ENCODE measurements around the gene OTUB1.

OTUB1 gene

DNA sequence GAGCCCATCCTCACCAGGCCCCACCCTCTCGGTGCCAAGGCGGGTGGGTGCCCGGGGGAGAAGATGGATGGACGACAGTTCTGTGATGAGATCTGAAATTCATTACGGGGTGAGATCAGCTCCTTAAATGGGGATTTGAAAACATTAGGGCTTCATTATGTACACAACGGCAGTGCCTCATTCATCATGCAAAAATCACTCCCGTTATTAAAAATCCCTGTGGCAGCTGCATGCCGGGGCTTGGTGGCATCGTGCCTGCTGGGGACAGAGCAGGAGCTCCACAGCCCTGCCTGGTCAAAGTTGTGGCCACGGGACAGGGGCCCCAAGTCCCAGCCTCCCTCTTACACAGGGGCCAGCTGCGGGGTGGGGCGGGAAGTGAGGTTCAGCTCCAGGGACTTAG lies 20.2 kb downstream of the OTUB1 start:
- DNase-seq (ENCODE audit: extremely low read depth, insufficient read length) = no peak
- Histone ChIP-seq H3K36me3 (ENCODE audit: control insufficient read depth, insufficient read depth, low read length) (no peaks in the 10 kb centered on the region), H3K4me3 (replicated peaks; ENCODE audit: low read depth, low read length) (no peak overlapping the region), H3K27me3 (replicated peaks; ENCODE audit: control insufficient read depth, insufficient read depth, low read length) (peaks cover 2% of the 10 kb centered on the region; the same call in 1 of the 2 replicates)
- TF ChIP-seq, protein P1, sequence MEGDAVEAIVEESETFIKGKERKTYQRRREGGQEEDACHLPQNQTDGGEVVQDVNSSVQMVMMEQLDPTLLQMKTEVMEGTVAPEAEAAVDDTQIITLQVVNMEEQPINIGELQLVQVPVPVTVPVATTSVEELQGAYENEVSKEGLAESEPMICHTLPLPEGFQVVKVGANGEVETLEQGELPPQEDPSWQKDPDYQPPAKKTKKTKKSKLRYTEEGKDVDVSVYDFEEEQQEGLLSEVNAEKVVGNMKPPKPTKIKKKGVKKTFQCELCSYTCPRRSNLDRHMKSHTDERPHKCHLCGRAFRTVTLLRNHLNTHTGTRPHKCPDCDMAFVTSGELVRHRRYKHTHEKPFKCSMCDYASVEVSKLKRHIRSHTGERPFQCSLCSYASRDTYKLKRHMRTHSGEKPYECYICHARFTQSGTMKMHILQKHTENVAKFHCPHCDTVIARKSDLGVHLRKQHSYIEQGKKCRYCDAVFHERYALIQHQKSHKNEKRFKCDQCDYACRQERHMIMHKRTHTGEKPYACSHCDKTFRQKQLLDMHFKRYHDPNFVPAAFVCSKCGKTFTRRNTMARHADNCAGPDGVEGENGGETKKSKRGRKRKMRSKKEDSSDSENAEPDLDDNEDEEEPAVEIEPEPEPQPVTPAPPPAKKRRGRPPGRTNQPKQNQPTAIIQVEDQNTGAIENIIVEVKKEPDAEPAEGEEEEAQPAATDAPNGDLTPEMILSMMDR (IDR thresholded peaks at IDR 0.05; ENCODE audit: insufficient read depth, low read length, poor library complexity, severe bottlenecking) = no peak

DNA sequence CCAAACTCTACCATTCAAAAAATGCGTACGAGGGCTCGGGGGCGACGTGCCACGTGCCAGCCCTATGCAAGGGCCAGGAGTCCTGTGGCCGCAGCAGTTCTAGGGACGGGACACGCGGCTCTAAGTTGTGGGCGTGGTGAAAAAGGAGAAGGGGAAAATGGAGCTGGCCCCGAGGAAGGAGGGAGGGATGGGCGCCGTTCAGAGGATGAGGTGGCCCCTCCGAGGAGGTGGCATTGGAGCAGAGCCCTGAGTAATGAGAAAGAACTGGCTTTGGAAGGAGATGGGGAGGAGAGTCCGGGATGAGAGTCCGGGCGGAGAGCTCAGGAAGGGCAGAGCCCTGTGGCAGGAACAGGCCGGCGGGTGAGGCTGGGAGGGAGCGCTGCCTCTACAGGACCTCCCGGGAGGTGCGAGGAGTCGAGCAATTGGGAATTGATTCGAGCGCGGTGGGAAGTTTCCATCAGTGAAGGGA lies 21.0 kb downstream of the OTUB1 start:
- H3K27me3 ChIP-seq (replicated peaks; ENCODE audit: control insufficient read depth, insufficient read depth, low read length) = peaks cover 2% of the 10 kb centered on the region; the same call in 1 of the 2 replicates
- H3K4me3 ChIP-seq (replicated peaks; ENCODE audit: low read depth, low read length) = no peak overlapping the region
- no peak for DNase-seq (ENCODE audit: extremely low read depth, insufficient read length)

DNA sequence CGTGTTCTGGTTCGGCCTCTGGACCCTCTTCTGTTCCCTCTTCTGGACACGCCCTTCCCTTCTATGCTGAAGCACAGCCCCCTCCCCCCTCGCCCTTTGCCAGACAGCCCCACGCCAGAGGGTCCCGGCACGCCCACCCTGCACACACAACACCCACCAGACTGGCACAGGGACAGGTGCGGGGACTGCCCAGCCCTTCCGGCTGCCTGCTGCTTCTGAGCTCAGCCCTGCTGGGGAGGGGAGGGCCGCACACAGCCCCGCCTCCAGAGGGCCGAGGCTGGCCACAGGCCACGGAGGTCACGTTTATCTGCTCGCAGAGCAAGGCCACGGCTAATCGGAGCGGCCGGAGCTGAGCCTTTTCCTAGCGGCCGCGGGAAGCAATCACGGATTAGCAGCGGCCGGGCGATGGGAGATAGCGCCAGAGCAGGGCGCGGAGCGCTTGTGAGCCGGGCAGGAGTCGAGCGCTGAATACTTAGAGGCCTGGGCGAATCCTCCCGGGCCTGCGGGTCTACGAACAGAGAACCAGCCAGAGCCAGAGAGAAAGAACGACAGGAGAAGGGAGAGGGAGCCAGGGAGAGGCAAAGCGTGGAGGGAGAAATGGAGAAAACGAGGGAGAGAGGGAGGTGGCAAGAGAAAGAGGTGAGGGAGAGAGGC lies 21.5 kb downstream of the OTUB1 start:
- Histone ChIP-seq H3K27me3 (replicated peaks; ENCODE audit: control insufficient read depth, insufficient read depth, low read length) (peaks cover 2% of the 10 kb centered on the region; the same call in 1 of the 2 replicates), H3K4me3 (replicated peaks; ENCODE audit: low read depth, low read length) (no peak overlapping the region), H3K36me3 (ENCODE audit: control insufficient read depth, insufficient read depth, low read length) (no peaks in the 10 kb centered on the region)
- no peak for DNase-seq (ENCODE audit: extremely low read depth, insufficient read length)
- TF ChIP-seq, protein P1 (IDR thresholded peaks at IDR 0.05; ENCODE audit: insufficient read depth, low read length, poor library complexity, severe bottlenecking) = no peak

More for the DNA sequence above, 21.0 kb downstream of the OTUB1 start:
- TF ChIP-seq, protein P1 (IDR thresholded peaks at IDR 0.05; ENCODE audit: insufficient read depth, low read length, poor library complexity, severe bottlenecking) = no peak
- H3K36me3 ChIP-seq (ENCODE audit: control insufficient read depth, insufficient read depth, low read length) = no peaks in the 10 kb centered on the region

DNA sequence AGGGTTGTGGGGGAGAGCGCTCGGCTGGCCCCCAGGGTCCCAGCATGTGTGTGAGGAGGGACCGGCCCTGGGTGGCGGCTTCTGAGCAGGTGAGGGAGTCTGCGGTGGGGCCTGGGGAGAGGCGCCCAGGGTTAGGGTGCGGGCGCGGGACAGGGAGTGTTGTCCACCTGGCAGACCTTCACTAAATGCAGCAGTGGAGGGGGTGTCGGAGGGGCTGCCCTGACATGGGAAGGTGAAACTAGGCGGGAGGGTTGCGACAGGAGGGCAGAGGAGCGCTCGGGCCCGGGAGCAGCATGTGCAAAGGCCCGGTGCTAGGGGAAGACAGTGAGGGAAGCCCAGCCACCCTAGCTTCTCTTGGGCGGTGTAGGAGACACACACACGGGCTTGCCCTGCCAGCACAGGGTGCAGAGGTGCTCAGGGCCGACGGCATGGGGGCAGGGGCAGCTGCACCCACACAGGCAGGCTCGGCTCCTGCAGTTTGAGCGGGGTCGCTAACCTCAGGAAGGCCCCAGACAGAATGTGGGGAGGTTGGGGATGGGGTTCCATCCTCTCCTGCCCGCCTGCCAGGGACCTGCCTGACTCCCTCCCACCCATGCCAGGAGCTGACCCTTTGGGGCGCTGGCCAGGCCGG lies 22.2 kb downstream of the OTUB1 start:
- no peak overlapping the region for H3K4me3 ChIP-seq (replicated peaks; ENCODE audit: low read depth, low read length)
- no peak for DNase-seq (ENCODE audit: extremely low read depth, insufficient read length)
- H3K27me3 ChIP-seq (replicated peaks; ENCODE audit: control insufficient read depth, insufficient read depth, low read length) = peaks cover 2% of the 10 kb centered on the region; the same call in 1 of the 2 replicates
- TF ChIP-seq, protein P1 (IDR thresholded peaks at IDR 0.05; ENCODE audit: insufficient read depth, low read length, poor library complexity, severe bottlenecking) = no peak
- H3K36me3 ChIP-seq (ENCODE audit: control insufficient read depth, insufficient read depth, low read length) = no peaks in the 10 kb centered on the region

DNA sequence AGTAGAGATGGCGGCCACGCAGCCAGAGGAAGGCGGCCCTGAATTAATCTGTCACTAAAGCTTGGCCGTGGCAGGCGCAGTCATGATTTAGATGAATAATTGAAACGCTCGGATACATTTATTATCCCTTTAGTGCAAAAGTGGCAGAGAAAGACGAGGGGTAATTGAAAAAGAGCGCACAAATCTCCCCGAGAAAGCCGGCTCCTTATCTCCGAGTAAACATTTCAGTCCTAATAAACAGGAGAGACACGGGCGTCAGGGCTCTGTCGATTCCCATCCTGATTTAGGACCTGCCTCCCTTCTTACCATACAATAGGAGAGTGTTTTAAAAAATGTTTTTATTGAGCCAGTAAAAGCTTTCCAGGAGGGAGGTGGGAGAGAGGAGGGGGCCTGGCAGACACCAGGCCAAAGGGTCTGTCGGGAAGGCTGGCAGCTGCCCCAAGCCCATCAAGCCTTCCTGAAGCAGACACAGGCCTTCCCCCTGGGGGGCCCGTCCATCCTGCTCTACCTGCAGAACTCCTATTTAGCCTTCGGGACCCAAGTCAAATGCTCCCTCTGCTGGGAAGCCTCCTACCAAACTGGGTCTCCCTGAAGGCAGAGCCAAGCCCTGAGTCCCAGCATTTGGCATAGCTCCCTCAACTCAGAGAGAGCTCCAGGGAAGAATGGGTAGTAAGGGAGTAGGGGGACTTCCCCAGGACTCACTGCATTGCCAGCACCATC lies 22.8 kb downstream of the OTUB1 start:
- Histone ChIP-seq H3K4me3 (replicated peaks; ENCODE audit: low read depth, low read length) (no peak overlapping the region), H3K27me3 (replicated peaks; ENCODE audit: control insufficient read depth, insufficient read depth, low read length) (peaks cover 2% of the 10 kb centered on the region; the same call in 1 of the 2 replicates), H3K36me3 (ENCODE audit: control insufficient read depth, insufficient read depth, low read length) (no peaks in the 10 kb centered on the region)
- no peak for DNase-seq (ENCODE audit: extremely low read depth, insufficient read length)
- TF ChIP-seq, protein P1 (IDR thresholded peaks at IDR 0.05; ENCODE audit: insufficient read depth, low read length, poor library complexity, severe bottlenecking) = no peak
